OCI-LY3 (cell line): Measurements from ENCODE around the gene COL4A1.

ENCODE experiments used
- H2AFZ ChIP-seq: fragments of 200-600, 300-600 bp; shearing (Covaris generic); 2 replicates; pipeline ENCODE4 v1.6.0; 2014; ENCODE audit warnings: antibody characterized with exemption, low read depth, low read length
- H3K27ac ChIP-seq: fragments of 200-600, 300-600 bp; sonication (generic); 2 replicates; pipeline ENCODE4 v1.5.1; 2014; ENCODE audit warnings: mild to moderate bottlenecking, low read length, moderate library complexity, mixed read lengths
- H3K27me3 ChIP-seq: fragments of 200-600, 300-600 bp; sonication (generic); 2 replicates; pipeline ENCODE4 v1.6.1; 2014; ENCODE audit warnings: low read depth, low read length, mixed read lengths
- H3K36me3 ChIP-seq: fragments of 200-600, 300-600 bp; sonication (generic); replicated peaks from 2 replicates; pipeline ENCODE3; 2014; ENCODE audit warnings: low read depth, low read length, mixed read lengths
- H3K4me1 ChIP-seq: fragments of 300-600, 200-600 bp; sonication (generic); 2 replicates; pipeline ENCODE4 v1.6.1; 2014; ENCODE audit warnings: low read length, mixed read lengths
- H3K4me2 ChIP-seq: fragments of 200-600, 300-600 bp; sonication (generic); 2 replicates; pipeline ENCODE4 v1.6.1; 2014; ENCODE audit warnings: low read length, mixed read lengths
- H3K4me3 ChIP-seq: fragments of 300-600, 200-600 bp; sonication (generic); 2 replicates; pipeline ENCODE4 v1.5.1; 2014; ENCODE audit warnings: antibody characterized with exemption, mild to moderate bottlenecking, low read length, moderate library complexity
- H3K79me2 ChIP-seq: fragments of 300-600, 200-600 bp; shearing (Covaris generic); 2 replicates; pipeline ENCODE4 v1.6.1; 2014; ENCODE audit warnings: mild to moderate bottlenecking, low read length, mixed read lengths
- H3K9ac ChIP-seq: fragments of 300-600, 200-600 bp; shearing (Covaris generic); 2 replicates; pipeline ENCODE4 v1.6.0; 2014; ENCODE audit warnings: mild to moderate bottlenecking, low read length, moderate library complexity
- H3K9me3 ChIP-seq: fragments of 200-600, 300-600 bp; shearing (Covaris generic); 2 replicates; pipeline ENCODE4 v1.6.1; 2014; ENCODE audit warnings: low read length, mixed read lengths; ENCODE audit not compliant: insufficient read depth
- H4K20me1 ChIP-seq: fragments of 200-600, 300-600 bp; sonication (generic); 2 replicates; pipeline ENCODE4 v1.6.1; 2016; ENCODE audit warnings: low read length, mixed read lengths; ENCODE audit not compliant: insufficient read depth
- EZH2phosphoT487 ChIP-seq: fragments of 200-600 bp; shearing (Covaris generic); IDR thresholded peaks from 2 replicates; pipeline ENCODE4 v1.6.1; 2018; ENCODE audit warnings: antibody characterized with exemption, mixed run types, low read depth
- TF ChIP-seq, protein P1 (sequence below): fragments of 200-600, 300-600 bp; sonication (generic); IDR thresholded peaks from 2 replicates; pipeline ENCODE4 v1.5.1; 2014; ENCODE audit warnings: antibody characterized with exemption, low read length, low read depth

COL4A1 gene

DNA sequence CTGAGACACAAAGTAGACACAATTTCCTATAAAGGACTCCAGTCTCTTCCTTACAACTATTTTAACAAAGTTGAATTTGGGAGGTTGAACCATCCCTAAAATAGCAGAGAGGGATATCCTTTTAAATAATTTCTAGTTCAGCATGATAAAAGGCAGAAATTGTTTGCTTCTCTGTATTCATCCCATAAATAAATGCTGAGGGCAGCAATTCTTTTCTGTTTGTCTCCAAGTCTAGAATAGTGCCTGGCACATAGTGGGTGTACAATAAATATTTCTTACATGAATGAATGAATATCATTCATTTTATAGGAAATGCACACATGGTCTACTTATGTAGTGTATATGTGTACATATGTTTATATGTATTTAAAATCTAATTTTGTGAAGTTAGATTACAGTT lies 12.3 kb downstream of the COL4A1 start:
- no peak overlapping the region for H3K4me3 ChIP-seq
- TF ChIP-seq, protein P1, sequence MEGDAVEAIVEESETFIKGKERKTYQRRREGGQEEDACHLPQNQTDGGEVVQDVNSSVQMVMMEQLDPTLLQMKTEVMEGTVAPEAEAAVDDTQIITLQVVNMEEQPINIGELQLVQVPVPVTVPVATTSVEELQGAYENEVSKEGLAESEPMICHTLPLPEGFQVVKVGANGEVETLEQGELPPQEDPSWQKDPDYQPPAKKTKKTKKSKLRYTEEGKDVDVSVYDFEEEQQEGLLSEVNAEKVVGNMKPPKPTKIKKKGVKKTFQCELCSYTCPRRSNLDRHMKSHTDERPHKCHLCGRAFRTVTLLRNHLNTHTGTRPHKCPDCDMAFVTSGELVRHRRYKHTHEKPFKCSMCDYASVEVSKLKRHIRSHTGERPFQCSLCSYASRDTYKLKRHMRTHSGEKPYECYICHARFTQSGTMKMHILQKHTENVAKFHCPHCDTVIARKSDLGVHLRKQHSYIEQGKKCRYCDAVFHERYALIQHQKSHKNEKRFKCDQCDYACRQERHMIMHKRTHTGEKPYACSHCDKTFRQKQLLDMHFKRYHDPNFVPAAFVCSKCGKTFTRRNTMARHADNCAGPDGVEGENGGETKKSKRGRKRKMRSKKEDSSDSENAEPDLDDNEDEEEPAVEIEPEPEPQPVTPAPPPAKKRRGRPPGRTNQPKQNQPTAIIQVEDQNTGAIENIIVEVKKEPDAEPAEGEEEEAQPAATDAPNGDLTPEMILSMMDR = no peak
- no peak for TF ChIP-seq EZH2phosphoT487
- H3K36me3 ChIP-seq = no peaks in the 10 kb centered on the region
- no peak overlapping the region for H2AFZ ChIP-seq
- H3K9ac ChIP-seq = no peak overlapping the region
- H3K9me3 ChIP-seq = no peaks in the 10 kb centered on the region
- H4K20me1 ChIP-seq = no peaks in the 10 kb centered on the region
- peaks cover 16% of the 10 kb centered on the region; the same call in 1 of the 2 replicates for H3K27me3 ChIP-seq
- no peaks in the 10 kb centered on the region for H3K79me2 ChIP-seq
- H3K4me1 ChIP-seq = no peaks in the 10 kb centered on the region
- no peak overlapping the region for H3K27ac ChIP-seq
- no peak overlapping the region for H3K4me2 ChIP-seq

DNA sequence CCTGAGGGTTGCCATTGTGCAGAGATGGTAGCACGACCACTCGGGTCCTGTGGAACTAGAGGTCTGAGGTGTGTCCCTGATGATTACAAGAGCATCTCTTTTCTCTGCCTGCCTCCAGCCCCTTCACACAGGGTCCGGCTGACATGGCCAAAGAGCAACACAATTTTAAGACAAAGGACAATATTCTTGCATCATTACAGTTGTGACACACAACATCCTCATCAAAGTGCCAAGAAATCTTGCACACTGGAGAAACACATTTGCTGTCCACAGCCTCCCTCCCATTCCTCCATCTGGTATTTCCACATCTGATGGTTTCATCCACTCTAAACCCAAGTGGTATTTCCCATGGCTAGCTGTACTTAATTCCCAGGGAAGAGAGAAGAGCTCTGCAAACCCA lies 12.8 kb downstream of the COL4A1 start:
- Histone ChIP-seq H3K4me3 (no peak overlapping the region), H2AFZ (no peak overlapping the region), H3K9me3 (no peaks in the 10 kb centered on the region), H4K20me1 (no peaks in the 10 kb centered on the region), H3K27ac (no peak overlapping the region), H3K27me3 (peaks cover 13% of the 10 kb centered on the region; the same call in 1 of the 2 replicates), H3K36me3 (no peaks in the 10 kb centered on the region), H3K9ac (no peak overlapping the region), H3K79me2 (no peaks in the 10 kb centered on the region), H3K4me2 (no peak overlapping the region), H3K4me1 (no peaks in the 10 kb centered on the region)
- no peak for TF ChIP-seq EZH2phosphoT487
- TF ChIP-seq, protein P1 = no peak

DNA sequence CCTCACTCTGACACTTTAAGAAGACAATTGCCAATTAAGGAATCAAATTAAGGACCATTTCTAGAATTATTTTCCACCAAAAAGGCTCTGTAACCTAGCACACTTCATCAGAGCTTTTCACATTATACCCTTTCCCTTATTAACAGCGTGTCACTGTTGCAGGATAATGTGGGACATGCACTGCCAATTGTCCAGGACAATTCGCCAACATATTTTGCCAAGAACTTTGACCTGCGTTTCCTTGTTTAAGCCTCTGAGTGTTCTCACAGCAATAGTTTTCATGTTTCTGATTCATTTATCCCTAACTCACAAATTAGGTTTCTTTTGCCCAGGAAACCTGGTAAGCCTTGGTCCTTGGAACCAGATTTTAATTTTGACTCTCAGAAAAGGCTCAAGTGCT lies 13.3 kb downstream of the COL4A1 start:
- Histone ChIP-seq H3K27ac (no peak overlapping the region), H3K27me3 (peaks cover 13% of the 10 kb centered on the region; the same call in 1 of the 2 replicates), H2AFZ (no peak overlapping the region), H4K20me1 (no peaks in the 10 kb centered on the region), H3K4me1 (no peaks in the 10 kb centered on the region), H3K9ac (no peak overlapping the region), H3K79me2 (no peaks in the 10 kb centered on the region), H3K4me2 (no peak overlapping the region), H3K4me3 (no peak overlapping the region), H3K9me3 (no peaks in the 10 kb centered on the region), H3K36me3 (no peaks in the 10 kb centered on the region)
- TF ChIP-seq, protein P1 = no peak
- TF ChIP-seq EZH2phosphoT487 = no peak

DNA sequence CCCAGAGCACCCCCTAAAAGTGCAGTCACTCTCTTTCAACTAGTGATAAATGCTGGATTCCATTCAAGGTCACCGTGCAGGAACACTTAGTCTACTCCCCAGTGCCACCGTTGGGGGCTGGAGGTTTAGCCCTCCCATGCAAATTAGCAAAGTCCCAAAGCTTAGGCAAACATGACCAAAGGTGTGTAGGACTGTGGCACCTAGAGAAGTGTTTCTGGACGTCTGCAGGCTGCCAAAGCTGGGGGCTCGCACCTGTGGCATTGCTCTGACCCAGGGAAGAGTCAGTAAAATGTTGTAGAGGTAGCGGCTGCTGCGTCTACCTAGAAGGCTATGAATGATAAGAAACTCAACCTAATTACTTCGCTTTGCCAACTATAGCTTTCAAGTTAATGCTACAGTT lies 13.9 kb downstream of the COL4A1 start:
- no peak overlapping the region for H3K9ac ChIP-seq
- H3K4me1 ChIP-seq = no peaks in the 10 kb centered on the region
- peaks cover 13% of the 10 kb centered on the region; the same call in 1 of the 2 replicates for H3K27me3 ChIP-seq
- no peaks in the 10 kb centered on the region for H3K36me3 ChIP-seq
- no peaks in the 10 kb centered on the region for H3K9me3 ChIP-seq
- no peak overlapping the region for H3K4me2 ChIP-seq
- TF ChIP-seq, protein P1 = no peak
- no peak for TF ChIP-seq EZH2phosphoT487
- no peaks in the 10 kb centered on the region for H4K20me1 ChIP-seq
- no peaks in the 10 kb centered on the region for H3K79me2 ChIP-seq
- H2AFZ ChIP-seq = no peak overlapping the region
- no peak overlapping the region for H3K4me3 ChIP-seq
- no peak overlapping the region for H3K27ac ChIP-seq
